Fibroblast of lung (primary cell): ENCODE measurements around the gene HAND1.

ENCODE experiments used
- CTCF ChIP-seq, 2 donors: IDR thresholded peaks in 1 of 2; conservative IDR thresholded peaks in 1 of 2; 1 replicate in 1 of 2; 2 replicates in 1 of 2; pipeline ENCODE4 v1.5.1; 2011 to 2012; ENCODE audit warnings: low read length in 2 of 2, control low read depth in 1 of 2, inconsistent platforms in 1 of 2, low read depth in 1 of 2, mild to moderate bottlenecking in 1 of 2
- EZH2 ChIP-seq: IDR thresholded peaks from 2 replicates; pipeline ENCODE4 v1.5.1; 2012; ENCODE audit warnings: low read length, control low read depth, mild to moderate bottlenecking; ENCODE audit errors: missing control alignments

- TF ChIP-seq CTCF (conservative IDR thresholded peaks at IDR 0.05 in 1 of 2, IDR thresholded peaks at IDR 0.05 in 1 of 2; ENCODE audit: low read depth in 1 of 2, low read length in 2 of 2) (no peak), EZH2 (no peak)
These were observed 6.8 kb downstream of the HAND1 start for GRCh38 chr5:154470947-154471870.
